Omental fat pad (tissue), 4 donors: ENCODE measurements around the gene TRUB1. TPM values are rescaled to one million over a fixed set of nuclear protein-coding genes. Genes with fewer than 3 reads are reported as not detected.

ENCODE experiments used
- ATAC-seq: fragments of 150-250 bp; one replicate; pipeline ENCODE4 v1.9.1; 2016; ENCODE audit warnings: mild to moderate bottlenecking, moderate library complexity; ENCODE audit not compliant: low FRiP score
- DNase-seq: peaks from one replicate; pipeline ENCODE4 v3.0.0-alpha.2; 2019; ENCODE audit warnings: low spot score
- total RNA-seq, 4 donors: library from RNA; depleted of rRNA; stranded (reverse); fragments of >200 nt; gene quantifications; one replicate each; pipeline ENCODE4 v1.1.0, GENCODE V29; 2016
- TF ChIP-seq, protein P1 (sequence below), 3 donors: fragments of 450-650 bp; IDR thresholded peaks; one replicate each; pipeline ENCODE4 v1.5.1; 2016 to 2017; ENCODE audit warnings: antibody characterized with exemption in 3 of 3, mild to moderate bottlenecking in 3 of 3, moderate library complexity in 2 of 3

TRUB1 gene
- total RNA-seq, 4 donors from 2014 or later = 10.2 to 15.4 (median 12.7) TPM

DNA sequence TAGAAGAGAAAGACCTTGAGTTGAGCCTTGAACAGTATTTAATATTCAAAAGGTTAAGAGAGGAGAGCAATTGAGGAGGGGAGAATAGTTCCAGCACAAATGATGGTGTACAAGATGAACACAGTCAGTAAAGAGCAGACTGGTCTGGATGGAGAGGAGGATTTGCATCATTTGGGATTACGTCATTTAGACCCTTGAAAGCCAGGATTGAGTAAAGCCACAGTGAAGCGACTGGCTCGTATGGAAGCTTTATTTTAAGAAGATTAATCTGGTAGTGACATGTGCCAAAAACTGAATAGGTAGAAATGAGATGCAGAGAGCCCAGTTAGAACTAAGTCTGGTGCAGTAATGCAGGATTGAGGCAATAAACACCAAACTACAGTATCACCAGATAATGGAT, 52.6 kb downstream of the TRUB1 start:
- DNase-seq = no peak
- ATAC-seq = no peak
- TF ChIP-seq, protein P1, sequence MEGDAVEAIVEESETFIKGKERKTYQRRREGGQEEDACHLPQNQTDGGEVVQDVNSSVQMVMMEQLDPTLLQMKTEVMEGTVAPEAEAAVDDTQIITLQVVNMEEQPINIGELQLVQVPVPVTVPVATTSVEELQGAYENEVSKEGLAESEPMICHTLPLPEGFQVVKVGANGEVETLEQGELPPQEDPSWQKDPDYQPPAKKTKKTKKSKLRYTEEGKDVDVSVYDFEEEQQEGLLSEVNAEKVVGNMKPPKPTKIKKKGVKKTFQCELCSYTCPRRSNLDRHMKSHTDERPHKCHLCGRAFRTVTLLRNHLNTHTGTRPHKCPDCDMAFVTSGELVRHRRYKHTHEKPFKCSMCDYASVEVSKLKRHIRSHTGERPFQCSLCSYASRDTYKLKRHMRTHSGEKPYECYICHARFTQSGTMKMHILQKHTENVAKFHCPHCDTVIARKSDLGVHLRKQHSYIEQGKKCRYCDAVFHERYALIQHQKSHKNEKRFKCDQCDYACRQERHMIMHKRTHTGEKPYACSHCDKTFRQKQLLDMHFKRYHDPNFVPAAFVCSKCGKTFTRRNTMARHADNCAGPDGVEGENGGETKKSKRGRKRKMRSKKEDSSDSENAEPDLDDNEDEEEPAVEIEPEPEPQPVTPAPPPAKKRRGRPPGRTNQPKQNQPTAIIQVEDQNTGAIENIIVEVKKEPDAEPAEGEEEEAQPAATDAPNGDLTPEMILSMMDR (IDR thresholded peaks at IDR 0.05) = no peak

DNA sequence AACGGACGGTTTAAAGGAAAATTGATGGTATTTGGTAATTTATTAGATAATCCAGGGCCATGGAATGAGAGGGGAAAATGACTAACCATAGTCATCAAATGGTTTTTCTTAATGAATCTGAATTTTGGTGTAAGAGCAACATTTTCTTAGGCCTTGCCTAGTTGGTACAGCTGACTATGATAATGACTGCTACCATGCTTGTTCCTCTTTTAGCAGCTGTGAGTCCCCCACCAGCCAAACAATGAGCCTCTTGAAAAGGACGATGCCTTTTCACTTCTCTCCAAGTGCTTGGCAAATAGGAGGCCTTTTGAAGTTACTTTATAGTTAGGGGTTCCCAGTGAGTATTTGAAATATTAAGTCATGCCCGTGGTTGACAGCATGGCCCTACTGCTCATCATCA, 53.0 kb downstream of the TRUB1 start:
- no peak for ATAC-seq

DNA sequence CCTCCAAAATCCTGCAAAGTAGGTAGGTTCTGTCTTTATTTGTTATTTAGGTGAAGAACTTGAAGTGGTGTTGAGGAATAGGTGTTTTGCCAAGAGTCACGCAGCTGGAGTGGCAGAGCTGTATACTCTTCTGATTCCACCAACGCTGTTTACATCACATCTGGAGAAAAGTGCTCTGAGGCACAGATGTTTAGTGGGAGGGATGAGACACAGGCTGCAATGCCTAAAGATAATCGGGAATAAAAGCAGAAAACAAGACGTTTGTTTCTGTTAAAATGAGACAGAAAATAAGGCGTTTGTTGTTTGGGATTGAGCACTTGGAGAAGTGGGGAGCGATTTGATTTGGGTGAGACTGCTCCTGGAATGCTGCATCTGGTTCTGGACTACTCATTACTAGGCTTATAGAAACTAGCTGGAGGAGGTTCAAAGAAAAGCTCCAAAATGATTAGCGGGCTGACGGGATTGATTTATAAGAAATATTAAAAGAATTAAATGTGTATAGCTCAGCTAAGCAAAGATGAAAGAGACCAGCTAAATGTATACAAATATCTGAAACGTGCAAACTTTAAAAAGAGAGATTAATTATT, 54.3 kb downstream of the TRUB1 start:
- TF ChIP-seq, protein P1 (IDR thresholded peaks at IDR 0.05) = no peak
- ATAC-seq (no peak), DNase-seq (no peak)

More for the DNA sequence above, 53.0 kb downstream of the TRUB1 start:
- DNase-seq = no peak
- TF ChIP-seq, protein P1 (IDR thresholded peaks at IDR 0.05) = no peak

DNA sequence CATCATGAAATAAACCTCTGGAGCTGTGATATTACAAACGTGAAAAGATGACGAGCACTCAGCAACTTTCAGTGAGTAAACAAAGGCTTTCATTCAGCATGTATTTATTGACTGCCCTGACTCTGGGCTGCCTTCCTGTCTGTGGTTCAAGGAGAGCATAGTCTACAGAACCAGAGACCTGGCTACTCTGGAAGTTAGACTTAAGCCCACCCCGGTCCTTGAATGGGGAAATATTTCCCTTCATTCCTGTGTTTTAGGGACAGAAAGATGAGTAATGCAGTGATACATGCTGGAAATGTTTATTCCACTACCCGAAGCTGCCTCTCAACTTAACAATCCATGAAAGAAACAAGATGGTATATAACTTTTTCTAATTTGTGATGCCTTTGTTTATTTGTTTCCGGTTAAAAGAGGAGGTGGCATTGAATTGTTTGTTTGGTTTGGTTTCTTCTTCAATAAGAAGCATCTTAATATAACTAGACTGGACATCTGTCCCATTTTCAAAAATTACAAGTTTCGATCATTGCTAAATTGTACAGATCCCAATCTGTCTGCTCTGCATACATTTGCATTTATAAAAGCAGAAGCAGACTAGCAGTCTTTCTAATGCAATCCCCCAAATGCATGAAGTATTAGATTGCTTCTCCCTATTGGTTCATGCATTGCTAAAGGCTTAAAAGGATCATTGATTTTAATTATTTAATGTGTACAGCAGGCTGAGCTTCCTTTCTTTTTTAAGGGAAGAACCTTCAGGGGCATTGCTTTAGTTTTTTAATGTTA, 57.7 kb downstream of the TRUB1 start:
- ATAC-seq (no peak), DNase-seq (no peak)
- TF ChIP-seq, protein P1 (IDR thresholded peaks at IDR 0.05) = no peak

DNA sequence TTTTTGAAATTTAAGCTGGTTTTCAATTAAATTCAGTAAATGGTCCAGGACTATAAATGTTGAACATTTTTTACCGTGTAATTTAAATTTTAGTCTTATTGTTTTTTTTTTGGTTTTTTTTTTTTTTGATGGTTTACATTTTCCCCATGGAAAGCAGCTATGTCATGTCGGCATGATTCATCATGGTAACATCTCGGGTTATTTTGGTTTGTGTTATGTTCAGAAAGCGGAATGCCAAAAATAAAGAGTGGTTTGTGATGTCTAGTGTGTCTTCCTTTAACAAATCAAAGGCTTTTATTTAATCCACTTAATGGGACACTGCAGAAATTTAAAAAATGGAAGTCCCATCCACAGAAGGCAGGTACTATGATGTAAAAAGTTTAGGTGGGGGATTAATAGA, 58.5 kb downstream of the TRUB1 start:
- ATAC-seq = no peak
- TF ChIP-seq, protein P1 (IDR thresholded peaks at IDR 0.05) = no peak
- DNase-seq = no peak

DNA sequence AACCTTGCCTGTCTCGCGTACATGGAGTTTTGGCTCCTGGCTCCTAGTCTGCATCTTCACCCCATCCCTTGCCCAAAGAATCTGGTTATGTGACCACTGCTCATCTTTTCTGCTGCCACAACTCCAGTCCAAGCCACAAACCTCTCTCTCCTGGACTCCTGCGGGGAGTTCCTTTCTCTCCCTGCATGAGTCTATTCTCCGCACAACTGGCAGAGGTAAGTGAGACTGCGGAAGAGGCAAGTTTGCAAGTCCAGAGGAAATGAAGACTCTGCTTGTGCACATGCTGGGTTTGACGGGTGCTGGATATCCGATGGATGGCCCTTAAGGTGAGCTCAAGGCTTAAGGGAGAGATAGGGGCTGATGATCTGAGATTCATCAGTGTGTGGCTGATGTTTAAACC, 61.0 kb downstream of the TRUB1 start:
- ATAC-seq (no peak), DNase-seq (no peak)
- TF ChIP-seq, protein P1 (IDR thresholded peaks at IDR 0.05) = no peak
